Kasumi-1 (cell line): Measurements from ENCODE around the gene SRP72.

ENCODE experiments used
- DNase-seq, 2 experiments: peaks; one replicate each; lab custom pipeline; 2025; lab: John Stamatoyannopoulos, UW

SRP72 gene

GRCh38 chr4:56465599-56466295 is 1.7 kb upstream of the SRP72 start:
- no peak for DNase-seq

- DNase-seq: peak; percentile 56 to 67
Observed at GRCh38 chr4:56466296-56466761, 1.1 kb upstream of the SRP72 start.

- peak in 1 of 2 experiments; percentile 70 for DNase-seq
Observed at GRCh38 chr4:56466910-56467283, 520 bp upstream of the SRP72 start.

DNA sequence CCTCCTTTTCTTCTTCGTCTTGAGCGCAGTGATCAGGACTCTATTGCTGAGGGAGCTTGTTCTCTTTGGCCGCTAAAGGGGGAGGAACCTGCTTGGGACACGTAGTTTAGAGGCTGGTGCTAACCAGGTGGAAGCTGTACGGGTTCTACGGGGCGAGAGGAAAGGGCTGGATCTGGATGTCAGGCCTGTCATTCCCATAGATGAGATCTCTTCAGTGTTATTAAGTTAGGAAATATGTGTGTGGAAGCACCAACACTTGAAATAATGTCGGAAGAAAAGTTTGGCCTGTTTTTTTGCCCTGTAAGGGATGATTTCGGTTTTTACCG is 643 bp downstream of the SRP72 start:
- peak in 1 of 2 experiments; percentile 99 for DNase-seq

GRCh38 chr4:56469489-56470210 is 2.2 kb downstream of the SRP72 start:
- DNase-seq: peak; percentile 75 to 82

DNA sequence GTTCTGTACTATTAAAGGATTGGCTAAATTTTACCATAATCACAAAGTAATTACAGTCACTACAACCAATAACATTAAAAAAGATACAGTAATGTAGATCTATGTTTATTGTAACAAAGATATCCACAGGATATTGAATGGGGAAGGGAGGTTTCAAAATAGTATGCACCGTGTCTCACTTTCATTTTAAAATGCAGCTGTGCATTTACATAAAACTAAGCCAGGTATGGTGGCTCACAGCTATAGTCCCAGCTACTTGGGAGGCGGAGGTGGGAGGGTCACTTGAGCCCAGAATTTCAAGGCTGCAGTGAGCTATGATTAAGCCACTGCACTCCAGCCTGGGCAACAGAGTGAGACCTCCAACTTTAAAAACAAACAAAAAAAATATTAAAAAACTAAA is 8.5 kb downstream of the SRP72 start:
- no peak for DNase-seq

- no peak for DNase-seq
Observed at GRCh38 chr4:56477192-56477702, 9.8 kb downstream of the SRP72 start.

DNA sequence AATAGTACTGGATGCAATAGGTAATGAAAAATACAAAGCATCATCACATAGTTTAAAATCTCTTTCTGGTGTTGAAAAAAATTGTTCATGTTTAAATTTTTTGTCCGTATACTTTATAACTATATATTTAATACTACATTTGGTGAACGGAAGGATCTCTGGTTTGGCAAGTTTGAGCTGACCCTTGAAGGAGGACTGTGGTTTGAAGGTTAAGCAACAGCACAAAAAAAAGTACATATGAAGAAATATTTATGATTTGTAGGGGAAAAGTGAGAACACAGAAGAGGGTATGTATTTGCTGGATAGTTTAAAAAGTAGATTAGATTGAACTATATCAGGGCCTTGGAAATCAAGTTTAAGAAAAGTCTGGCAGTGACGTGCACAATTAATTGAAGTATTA is 13.3 kb downstream of the SRP72 start:
- DNase-seq: no peak

GRCh38 chr4:56496241-56496640 is 28.8 kb downstream of the SRP72 start:
- no peak for DNase-seq

DNA sequence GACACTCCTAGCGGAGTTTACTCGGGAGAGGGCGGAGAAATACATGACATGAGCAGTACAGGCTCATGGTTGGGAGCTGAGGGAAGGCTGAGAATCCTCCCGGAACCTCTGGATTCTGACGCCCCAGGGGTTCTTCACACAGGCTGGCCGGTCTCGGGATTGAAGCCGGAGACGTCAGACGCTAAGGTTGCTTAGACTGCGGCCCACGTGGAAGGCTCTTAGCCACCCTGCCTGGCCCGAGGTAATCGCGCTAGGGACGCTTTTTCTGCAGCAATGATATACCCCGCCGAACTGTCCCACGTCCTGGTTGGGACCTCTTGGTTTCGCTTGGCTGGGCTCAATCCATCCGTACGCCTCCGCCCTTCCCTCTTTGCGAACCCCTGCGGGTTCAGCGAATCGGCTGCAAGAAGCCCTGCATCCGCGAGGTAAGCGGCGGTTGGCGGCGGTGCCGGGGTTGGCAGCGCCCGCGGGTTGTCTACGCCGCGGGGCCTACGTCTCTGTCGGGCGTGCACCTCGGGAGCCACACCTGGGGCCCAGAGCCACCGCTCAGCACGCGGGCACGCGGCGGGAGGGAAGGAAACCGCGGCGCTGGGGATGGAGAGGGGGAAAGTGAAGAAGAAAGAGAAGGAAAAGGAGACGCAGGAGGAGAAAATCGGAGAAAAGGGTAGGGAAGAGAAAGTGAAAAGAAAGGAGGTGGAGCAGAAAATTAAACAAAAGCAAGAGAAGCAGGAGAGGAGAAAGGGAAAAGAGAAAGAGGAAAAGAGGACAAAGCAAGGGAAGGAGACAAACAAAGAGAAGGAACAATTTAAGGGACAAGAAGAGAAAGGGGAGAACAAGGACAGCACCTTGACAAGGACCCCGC is 38.1 kb downstream of the SRP72 start, which contains the start of gene ARL9:
TSS of gene ARL9 (plus strand) at position 523 of the 862 bp plus-strand sequence. CDS start at position 595, 72 bp downstream.
- peak; percentile 68 to 77 for DNase-seq

DNA sequence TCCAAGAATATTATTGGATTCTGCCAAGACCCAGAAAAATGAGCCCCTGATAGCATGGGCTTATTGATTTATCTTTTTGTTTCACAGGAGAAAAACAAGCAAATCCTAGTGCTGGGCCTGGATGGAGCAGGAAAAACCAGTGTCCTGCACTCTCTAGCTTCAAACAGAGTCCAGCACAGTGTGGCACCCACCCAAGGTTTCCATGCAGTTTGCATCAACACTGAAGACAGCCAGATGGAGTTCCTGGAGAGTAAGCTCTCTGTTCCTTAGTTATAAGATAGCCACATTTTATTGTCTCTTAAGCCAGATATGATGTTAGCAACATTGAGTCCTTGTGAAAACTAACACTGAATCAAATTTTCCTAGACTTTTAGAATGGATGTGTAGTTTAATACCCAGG is 43.7 kb downstream of the SRP72 start:
- no peak for DNase-seq

DNA sequence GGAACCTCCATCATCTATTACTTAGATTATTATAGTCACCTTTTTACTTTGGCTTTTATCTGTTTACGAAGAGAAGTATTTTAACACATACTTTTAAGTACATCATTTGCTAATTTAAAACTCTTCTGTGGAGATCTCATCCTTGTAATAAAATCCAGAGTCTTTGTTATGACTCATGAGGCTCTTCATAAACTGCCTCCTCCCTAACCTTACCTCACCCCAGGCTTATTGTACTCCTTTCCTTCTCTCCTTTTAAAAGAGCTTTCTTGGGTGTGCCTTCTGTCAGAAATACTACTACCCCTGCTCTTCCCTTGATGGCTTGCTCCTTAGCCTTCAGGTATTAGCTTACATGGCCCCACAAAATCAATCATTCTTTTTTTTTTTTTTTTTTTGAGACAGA is 44.7 kb downstream of the SRP72 start:
- DNase-seq: no peak

DNA sequence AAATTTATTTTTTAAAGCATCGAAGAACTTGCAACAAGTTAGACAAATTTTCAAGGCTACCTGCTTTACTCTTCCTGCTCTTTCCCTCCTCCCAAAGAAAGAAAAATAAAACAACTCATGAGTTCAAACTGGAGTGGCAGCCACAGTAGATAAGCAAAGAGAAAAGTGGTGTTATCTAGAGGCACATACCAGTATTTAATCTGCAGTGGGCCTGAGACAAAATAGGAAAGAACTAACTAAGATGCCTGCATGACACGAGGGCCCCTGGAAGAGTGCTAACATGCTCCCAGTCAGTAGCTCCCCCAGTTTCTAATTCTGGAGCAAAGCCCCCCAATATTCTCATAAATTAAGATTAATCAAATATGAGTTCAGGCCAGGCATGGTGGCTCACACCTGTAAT is 46.1 kb downstream of the SRP72 start:
- DNase-seq: no peak

DNA sequence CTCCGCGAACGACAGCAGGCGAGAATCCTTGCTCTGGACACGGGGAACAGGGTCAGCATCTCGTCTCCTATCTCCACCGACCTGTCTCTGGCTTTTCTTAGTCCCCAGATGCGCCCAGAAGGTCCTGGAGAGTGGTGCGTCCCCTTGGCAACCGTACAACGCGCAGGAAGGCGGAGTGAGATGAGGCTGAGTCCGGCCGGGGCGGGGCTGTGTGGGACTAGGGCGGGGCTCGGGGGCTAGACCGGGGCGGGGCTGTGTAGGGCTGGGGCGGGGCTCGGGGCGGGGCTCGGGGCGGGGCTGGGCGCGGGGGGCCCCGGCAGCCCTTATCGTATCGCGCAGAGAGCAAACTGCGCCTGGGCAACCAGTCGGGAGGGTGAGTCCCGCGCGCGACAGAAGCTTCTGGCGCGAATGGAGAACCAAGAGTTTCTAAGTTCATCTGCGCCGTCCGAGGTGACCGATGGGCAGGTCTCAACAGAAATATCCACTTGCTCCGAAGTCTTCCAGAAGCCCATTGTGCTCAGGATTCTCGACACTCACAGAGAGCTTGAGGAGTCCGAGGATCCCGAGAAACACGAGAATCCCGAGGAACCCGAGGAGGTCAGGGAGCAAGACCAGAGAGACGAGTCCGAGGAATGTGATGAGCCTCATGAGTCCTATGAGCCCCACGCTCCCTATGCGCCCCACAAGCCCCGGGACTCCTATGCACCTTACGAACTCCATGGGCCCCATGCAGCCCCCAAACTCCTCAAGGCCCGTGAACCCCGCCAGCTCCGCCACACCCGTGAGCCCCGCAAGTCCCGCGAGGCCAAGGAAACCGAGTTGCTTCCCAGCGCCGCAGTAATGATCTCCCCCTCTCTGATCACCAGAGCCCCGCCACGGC is 63.1 kb downstream of the SRP72 start:
- peak; percentile 97 for DNase-seq

DNA sequence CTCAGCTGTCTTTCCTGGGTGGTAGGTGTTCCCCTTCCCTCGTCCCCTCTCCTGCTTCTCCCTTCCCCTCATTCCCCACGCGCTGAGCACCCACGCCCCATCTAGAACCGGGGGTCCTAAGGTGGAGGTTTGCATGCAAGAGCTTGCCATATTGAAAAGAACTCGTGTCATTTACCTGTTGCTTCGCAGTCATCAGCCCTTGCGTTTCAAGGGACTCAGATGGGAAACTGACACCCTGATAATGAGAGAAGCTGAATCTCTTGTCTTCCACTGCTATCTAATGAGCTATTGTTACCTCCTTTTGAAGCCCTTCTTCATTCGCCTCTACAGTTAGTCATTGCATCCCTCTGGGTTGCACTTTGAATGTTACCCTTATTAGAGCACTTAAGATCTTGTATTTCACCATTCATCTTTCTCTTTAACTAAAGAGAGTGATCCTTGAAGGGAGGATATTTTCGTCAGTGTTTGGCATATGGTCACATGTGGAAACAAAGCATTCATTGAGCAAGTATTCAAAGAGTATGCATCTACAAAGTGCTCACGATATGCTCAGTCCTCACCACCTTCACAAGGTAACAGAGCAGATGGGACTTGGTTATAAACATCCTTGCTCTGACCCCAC is 63.8 kb downstream of the SRP72 start:
- no peak for DNase-seq

GRCh38 chr4:56531823-56532222 is 64.4 kb downstream of the SRP72 start:
- no peak for DNase-seq

- DNase-seq: no peak
Observed at GRCh38 chr4:56532239-56532638, 64.8 kb downstream of the SRP72 start.

DNA sequence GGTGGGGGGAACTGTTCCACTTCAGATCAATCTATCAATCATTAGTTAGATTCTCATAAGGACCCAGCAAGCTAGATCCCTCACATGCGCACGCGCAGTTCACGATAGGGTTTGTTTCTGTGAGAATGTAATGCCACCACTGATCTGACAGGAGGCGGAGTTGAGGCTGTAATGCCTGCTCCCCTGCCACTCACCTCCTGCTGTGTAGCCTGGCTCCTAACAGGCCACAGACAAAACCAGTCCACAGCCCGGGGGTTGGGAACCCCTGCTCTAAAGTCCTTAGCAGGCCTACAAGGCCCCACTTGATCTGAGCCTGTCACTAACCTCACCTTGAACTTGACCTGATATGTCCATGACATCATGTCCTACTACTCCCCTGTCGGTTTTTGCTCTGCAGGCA is 68.5 kb downstream of the SRP72 start:
- DNase-seq: no peak

DNA sequence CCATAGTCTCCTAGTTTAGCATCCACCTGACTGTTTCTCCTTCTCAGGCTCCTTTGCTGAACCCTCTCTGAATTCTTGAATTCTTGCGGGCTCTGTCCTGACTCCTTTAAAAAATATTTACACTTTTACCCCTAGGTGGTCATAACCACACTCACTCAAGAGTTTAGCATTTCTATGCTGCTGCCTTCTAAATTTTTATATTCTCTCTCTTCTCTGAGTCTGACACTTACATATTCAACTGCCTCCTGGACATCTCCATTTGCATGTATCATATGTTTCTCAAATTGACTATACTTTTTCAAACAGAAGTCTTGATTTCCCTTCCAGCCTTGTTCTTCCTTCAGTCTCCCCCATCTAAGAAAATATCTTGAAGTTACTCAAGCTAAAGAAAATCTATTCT is 69.7 kb downstream of the SRP72 start:
- DNase-seq: no peak

DNA sequence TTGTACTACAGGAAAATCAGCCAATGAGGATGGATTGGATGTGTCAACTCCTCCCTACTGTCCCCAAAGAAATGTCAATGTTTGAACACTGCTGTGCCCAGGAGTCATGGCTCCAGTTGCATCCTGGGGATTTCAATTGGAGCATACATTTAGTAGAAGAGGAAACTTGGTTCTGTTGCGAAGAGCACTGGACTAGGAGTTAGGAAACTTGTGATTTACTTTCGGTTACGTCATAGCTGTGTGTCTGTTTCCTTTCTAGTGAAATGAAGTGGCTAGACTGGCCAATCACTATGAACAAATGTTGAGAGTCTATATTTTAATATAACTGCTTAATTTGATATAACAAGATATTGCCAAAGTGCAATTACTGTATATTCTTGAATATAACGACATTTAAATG is 73.4 kb downstream of the SRP72 start:
- DNase-seq: no peak

DNA sequence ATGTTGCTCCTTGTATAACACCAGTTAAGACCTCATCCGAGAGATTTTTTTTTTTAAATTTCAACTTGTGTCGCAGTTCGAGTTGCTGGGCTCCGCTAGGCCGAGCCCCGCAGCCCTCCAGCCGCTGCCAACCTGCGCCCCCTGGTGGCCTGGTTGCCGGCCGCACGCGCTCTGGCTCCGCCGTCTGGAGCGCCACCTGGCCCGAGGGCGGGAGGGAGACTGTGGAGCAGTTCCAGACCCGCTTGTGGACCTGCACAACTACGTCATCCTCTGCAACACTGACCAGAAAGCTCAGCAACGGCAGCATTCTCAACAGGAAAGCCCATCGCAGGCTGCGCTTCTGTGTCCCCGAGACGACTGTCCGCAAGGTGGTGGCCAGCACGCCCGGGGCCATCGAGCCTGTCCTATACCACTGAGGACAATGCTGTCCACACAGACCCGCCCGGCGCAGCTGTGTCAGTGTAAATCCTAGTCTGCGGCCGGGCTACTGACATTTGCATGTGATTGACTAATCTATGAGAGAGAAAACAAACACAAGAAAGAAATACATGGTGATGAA is 77.2 kb downstream of the SRP72 start:
- DNase-seq: peak; percentile 93 to 94
